BLaER1 (cell line): Measurements from ENCODE around the gene KCNJ6.

Experiments used
- H3K27ac ChIP-seq: shearing (Covaris generic); formaldehyde crosslinking; 2 replicates; pipeline ENCODE4 v1.8.1; 2022
- H3K27me3 ChIP-seq: shearing (Covaris generic); formaldehyde crosslinking; 2 replicates; pipeline ENCODE4 v1.8.1; 2022
- H3K36me3 ChIP-seq: shearing (Covaris generic); formaldehyde crosslinking; 2 replicates; pipeline ENCODE4 v1.8.1; 2022
- H3K4me1 ChIP-seq: shearing (Covaris generic); formaldehyde crosslinking; 2 replicates; pipeline ENCODE4 v1.8.1; 2022
- H3K4me2 ChIP-seq: shearing (Covaris generic); formaldehyde crosslinking; 2 replicates; pipeline ENCODE4 v1.8.1; 2022
- H3K4me3 ChIP-seq: shearing (Covaris generic); formaldehyde crosslinking; 2 replicates; pipeline ENCODE4 v1.8.1; 2022
- H3K9ac ChIP-seq: shearing (Covaris generic); formaldehyde crosslinking; 2 replicates; pipeline ENCODE4 v1.8.1; 2022
- H3K9me3 ChIP-seq: shearing (Covaris generic); formaldehyde crosslinking; 2 replicates; pipeline ENCODE4 v1.8.1; 2022
- H4K20me1 ChIP-seq: shearing (Covaris generic); formaldehyde crosslinking; 2 replicates; pipeline ENCODE4 v1.8.1; 2022
- Cebpa-rat ChIP-seq: shearing (Covaris generic); IDR thresholded peaks from 2 replicates; pipeline ENCODE4 v1.8.1; 2022

Gene KCNJ6

DNA sequence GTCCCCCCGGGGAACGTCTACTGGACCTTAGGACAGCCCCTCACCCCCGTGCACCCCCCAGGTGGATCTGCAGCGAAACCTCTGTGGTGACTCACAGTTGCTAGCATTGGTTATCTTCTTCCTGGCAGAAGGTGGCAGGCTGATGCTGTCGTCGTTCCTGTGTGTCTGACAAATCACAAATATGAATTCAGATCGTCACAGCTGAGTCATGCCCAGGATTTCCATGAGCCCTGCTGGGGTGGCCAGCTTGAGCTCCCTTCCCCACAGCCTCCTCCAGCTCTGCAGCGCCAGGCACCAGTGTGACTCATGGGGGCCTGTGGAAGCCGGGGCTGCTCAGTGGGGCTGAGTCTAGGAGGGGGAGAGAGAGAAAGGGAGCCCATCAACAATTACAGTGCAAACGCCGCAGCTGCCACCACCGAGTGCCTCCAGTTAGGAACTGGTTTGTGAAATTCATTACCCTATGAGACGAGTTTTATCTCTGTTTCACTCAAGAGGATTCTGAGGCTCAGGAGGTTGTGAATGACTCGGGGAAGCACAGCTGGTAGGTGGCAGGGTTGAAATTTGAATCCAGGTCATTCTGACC, 351.8 kb downstream of the KCNJ6 start:
- Histone ChIP-seq H3K27me3 (no peaks in the 10 kb centered on the region), H3K9me3 (peaks cover 19% of the 10 kb centered on the region), H4K20me1 (no peaks in the 10 kb centered on the region), H3K36me3 (no peaks in the 10 kb centered on the region), H3K4me2 (peak overlapping the region; percentile 96), H3K27ac (peak overlapping the region; percentile 92), H3K9ac (peak overlapping the region; percentile 86), H3K4me1 (peaks cover 75% of the 10 kb centered on the region), H3K4me3 (peak overlapping the region; percentile 77)
- TF ChIP-seq Cebpa-rat, result no peak

DNA sequence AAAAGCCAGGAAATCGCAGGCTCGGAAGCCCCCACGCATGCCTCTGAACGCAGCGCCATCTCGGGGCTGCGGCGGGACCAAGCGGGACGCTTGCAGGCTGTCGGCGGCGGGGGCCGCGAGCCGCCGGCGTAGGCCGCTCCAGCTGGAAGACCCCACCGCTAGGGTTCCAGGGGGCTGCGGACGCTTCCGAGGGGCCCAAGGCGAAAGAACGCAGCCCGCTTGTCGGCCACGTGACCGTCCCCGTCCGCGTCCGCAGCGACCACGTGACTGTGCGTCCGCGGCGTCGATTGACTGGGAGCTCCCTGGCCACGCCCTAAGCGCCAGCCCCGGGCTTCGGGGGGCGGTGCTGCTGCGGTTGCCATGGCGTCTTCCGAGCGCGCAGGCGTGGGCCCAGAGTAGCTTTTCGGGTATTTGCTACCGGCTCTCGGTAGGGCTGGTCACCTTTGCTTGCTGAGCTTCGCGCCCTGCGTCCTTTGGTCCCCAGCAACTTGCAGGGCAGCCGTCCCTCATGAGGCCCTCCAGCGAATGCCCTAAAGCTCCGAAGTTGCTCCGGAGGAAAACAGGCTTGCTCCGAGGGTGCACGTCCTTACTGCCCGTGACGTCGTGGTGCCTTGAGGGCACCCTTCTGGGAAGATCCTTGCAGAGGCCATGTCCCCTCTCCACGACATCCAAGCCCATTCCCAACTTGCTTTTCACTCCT, 352.5 kb downstream of the KCNJ6 start:
- H4K20me1 ChIP-seq, result no peaks in the 10 kb centered on the region
- peaks cover 69% of the 10 kb centered on the region for H3K4me1 ChIP-seq
- H3K36me3 ChIP-seq, result no peaks in the 10 kb centered on the region
- peak overlapping the region; percentile 77 for H3K4me3 ChIP-seq
- peak overlapping the region; percentile 86 for H3K9ac ChIP-seq
- H3K4me2 ChIP-seq, result peak overlapping the region; percentile 96
- TF ChIP-seq Cebpa-rat, result no peak
- no peaks in the 10 kb centered on the region for H3K27me3 ChIP-seq
- peaks cover 23% of the 10 kb centered on the region for H3K9me3 ChIP-seq
- H3K27ac ChIP-seq, result peak overlapping the region; percentile 92

DNA sequence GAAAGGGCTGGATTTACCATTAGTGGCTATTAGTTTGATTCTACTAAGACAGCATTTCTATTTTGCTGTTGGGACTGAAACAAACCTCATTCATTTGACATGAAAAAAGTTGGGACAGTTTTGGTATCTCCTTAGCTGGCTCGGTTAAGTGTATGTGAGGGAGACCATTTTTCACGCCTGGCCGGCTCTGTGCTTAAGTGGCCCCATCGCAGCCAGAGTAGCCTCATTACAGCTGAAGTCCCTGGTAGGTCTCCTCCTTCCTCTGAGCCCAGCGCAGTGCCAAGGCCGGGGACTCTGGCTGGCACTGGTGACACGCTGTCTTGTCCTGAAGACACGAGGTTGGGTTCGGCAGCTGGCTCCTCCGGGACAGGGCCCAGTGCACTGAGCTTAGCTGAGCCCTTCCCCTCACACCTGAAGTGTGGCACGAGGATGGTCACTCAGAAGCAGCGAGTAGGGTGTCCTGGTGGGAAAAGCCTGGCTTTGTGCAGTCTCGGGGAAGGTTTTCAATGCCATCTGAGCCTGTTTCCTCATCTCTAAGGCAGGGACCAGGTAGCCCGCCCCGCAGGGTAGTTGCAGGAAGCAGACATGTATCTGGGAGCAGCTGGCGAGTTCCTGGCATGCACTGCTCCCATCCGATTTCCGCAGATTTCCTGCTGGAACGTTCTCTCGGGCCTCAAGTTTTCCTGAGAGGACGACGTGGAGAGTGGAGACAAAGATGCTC, 353.2 kb downstream of the KCNJ6 start:
- Histone ChIP-seq H3K36me3 (no peaks in the 10 kb centered on the region), H3K4me1 (peaks cover 69% of the 10 kb centered on the region), H3K4me2 (peak overlapping the region; percentile 96), H4K20me1 (no peaks in the 10 kb centered on the region), H3K9ac (peak overlapping the region; percentile 86), H3K27ac (peak overlapping the region; percentile 92), H3K27me3 (no peaks in the 10 kb centered on the region), H3K4me3 (peak overlapping the region; percentile 77), H3K9me3 (peaks cover 30% of the 10 kb centered on the region)
- TF ChIP-seq Cebpa-rat, result no peak

DNA sequence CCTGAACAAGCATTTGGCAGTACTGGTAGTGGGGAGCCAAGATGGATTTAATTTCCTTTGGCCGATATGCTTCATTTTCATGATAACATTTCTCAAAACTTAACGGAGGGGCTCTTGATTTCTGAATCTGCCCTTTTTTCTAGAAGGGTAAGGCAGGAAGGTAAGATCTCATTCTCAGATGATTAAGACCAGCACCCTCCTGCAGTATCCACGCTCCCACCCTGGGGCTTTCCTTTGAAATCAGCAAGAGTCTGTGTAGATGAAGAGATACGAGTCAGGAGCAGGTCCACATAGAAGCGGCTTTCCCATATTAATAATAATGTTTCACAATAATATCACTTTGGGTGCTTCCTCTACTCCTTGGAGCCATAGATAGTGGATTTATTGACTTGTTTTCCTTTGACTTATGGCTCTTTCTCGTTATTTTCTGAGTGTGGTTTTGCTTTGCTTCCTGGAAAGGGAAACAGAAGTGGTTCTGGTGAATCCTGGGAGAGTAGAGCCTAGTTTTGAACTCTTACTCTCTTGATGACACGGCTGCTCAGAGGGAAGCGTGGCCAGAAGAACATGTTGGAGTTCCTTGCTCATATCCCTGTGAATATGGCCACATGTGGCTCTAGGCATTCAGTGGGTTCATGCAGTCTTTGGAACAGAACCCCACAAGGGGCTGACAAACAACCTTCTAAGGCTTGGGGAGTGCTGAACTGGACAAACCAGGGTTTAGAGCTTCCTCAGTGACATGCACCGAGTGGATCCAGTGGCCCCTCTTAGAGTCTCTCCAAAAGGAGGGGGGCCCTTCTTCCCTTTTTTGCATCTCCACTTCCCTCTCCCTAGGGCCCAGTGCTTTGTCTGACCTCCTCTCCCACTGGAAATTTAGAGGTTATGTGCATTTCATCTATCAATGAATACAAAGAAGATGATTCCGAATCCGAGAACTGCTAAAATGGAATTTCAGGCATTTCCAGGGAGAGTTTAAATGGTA, 354.0 kb downstream of the KCNJ6 start:
- peaks cover 32% of the 10 kb centered on the region for H3K9me3 ChIP-seq
- peak overlapping the region; percentile 96 for H3K4me2 ChIP-seq
- TF ChIP-seq Cebpa-rat, result no peak
- H3K36me3 ChIP-seq, result no peaks in the 10 kb centered on the region
- no peaks in the 10 kb centered on the region for H3K27me3 ChIP-seq
- H3K9ac ChIP-seq, result no peak overlapping the region
- peaks cover 69% of the 10 kb centered on the region for H3K4me1 ChIP-seq
- H3K4me3 ChIP-seq, result no peak overlapping the region
- 0 out of 2 replicates have a peak overlapping the region, but pooled peaks have one; percentile 11 for H3K27ac ChIP-seq
- H4K20me1 ChIP-seq, result no peaks in the 10 kb centered on the region

DNA sequence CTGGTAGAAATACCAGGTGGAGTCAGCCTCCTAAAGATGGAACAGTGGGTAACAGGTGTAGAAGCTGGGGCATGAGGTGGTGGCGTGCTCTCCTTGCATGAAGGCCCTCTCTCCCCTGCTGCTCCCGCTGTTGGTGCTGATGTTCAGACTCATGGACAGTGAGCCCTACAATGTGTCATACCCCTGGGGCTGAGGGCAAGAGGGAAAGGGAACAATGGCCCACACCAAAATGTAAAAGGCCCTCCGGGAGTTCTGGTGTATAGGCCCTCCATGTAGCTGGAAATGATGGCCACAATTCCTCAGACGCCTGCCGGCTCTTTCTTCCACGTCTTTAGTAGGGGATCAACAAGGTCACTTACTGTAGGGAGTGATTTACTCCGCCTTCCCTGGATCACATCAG, 354.8 kb downstream of the KCNJ6 start:
- H3K4me2 ChIP-seq, result no peak overlapping the region; the same call in 1 of the 2 replicates
- H4K20me1 ChIP-seq, result no peaks in the 10 kb centered on the region
- peaks cover 69% of the 10 kb centered on the region for H3K4me1 ChIP-seq
- H3K9me3 ChIP-seq, result peaks cover 32% of the 10 kb centered on the region
- H3K9ac ChIP-seq, result no peak overlapping the region
- no peak for TF ChIP-seq Cebpa-rat
- H3K4me3 ChIP-seq, result no peak overlapping the region
- no peak overlapping the region for H3K27ac ChIP-seq
- no peaks in the 10 kb centered on the region for H3K36me3 ChIP-seq
- no peaks in the 10 kb centered on the region for H3K27me3 ChIP-seq

DNA sequence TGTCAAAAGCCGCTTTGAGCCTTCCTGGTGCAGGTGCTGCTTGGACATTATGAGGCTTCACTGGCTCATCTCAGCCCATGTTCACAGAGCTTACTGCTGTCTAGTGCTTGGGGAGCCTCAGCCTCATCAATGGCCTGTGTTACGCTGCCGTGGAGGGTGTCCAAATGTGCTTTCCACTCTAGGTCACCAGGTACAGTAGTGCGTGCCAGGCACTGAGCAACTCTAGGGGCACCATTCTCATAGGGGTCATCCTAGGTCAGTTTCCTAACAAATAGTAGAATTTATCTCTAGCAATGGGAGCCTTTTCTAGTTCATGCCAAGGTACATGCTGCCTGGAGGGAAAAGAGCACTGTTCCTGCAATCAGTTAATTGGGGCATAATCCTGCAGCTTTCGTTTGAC, 355.9 kb downstream of the KCNJ6 start:
- Histone ChIP-seq H3K36me3 (no peaks in the 10 kb centered on the region), H3K9me3 (peaks cover 32% of the 10 kb centered on the region), H3K27ac (no peak overlapping the region), H3K9ac (no peak overlapping the region), H3K4me2 (no peak overlapping the region), H3K27me3 (no peaks in the 10 kb centered on the region), H4K20me1 (no peaks in the 10 kb centered on the region), H3K4me3 (no peak overlapping the region), H3K4me1 (peaks cover 69% of the 10 kb centered on the region)
- TF ChIP-seq Cebpa-rat, result no peak

DNA sequence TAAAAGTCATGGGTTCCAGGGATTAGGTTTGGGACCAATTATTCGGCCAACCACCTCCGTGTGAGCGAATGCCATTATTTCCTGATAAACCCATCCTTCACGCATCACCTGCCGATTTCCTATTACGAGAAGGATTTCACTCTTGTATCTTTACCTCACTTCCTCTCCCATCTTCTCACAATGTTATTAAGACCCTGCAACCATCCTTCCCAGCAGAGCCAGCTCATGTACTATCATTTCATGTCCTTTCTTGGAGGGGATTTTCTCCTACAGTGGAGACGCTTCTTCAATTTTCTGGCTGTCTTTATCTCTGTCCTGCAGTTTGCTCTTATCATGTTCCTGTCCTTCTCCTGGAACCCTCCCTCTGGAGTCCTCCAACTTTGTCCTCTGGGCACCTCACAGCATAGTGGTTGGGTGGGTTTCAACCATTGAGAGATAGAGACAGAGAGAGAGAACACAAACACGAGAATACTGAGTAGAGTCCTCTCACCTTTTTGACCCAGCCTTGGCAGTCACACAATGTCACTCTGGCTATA, 357.5 kb downstream of the KCNJ6 start:
- no peak overlapping the region for H3K4me3 ChIP-seq

More for the DNA sequence above, 357.5 kb downstream of the KCNJ6 start:
- H3K4me2 ChIP-seq, result no peak overlapping the region
- no peak overlapping the region for H3K9ac ChIP-seq
- peaks cover 64% of the 10 kb centered on the region for H3K4me1 ChIP-seq
- TF ChIP-seq Cebpa-rat, result no peak
- no peak overlapping the region for H3K27ac ChIP-seq
- no peaks in the 10 kb centered on the region for H3K27me3 ChIP-seq
- peaks cover 32% of the 10 kb centered on the region for H3K9me3 ChIP-seq
- H3K36me3 ChIP-seq, result no peaks in the 10 kb centered on the region
- H4K20me1 ChIP-seq, result no peaks in the 10 kb centered on the region
